ENCODE results near the gene DPYD.

DNA sequence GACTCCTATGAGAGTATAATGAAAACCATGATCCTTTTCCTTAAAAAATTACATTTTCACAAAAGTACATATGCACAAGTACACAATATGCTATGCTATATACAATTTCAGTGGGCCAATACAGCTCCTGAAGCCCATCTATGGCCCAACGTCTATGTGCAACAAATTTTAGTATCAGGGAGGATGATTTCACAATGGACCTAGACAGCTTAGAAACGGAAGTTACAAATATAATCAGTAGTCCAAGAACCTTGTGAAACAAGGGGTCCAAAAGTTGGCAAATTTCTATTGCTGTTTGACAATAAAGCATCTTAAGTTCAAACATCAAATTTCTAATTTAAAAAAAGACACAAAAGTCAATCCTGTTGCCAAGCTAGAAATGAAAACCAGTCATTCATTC, 87.0 kb downstream of the DPYD start:
- TF ChIP-seq, protein P1, sequence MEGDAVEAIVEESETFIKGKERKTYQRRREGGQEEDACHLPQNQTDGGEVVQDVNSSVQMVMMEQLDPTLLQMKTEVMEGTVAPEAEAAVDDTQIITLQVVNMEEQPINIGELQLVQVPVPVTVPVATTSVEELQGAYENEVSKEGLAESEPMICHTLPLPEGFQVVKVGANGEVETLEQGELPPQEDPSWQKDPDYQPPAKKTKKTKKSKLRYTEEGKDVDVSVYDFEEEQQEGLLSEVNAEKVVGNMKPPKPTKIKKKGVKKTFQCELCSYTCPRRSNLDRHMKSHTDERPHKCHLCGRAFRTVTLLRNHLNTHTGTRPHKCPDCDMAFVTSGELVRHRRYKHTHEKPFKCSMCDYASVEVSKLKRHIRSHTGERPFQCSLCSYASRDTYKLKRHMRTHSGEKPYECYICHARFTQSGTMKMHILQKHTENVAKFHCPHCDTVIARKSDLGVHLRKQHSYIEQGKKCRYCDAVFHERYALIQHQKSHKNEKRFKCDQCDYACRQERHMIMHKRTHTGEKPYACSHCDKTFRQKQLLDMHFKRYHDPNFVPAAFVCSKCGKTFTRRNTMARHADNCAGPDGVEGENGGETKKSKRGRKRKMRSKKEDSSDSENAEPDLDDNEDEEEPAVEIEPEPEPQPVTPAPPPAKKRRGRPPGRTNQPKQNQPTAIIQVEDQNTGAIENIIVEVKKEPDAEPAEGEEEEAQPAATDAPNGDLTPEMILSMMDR (conservative IDR thresholded peaks at IDR 0.05): no peak
- TF ChIP-seq ZFX (IDR thresholded peaks at IDR 0.05): no peak

Data from C4-2B (cell line).